HCT116 (cell line): ENCODE data around the gene LTBP1.

Experiments
- CEBPB ChIP-seq: IDR thresholded peaks from 2 replicates; pipeline ENCODE4 v1.6.1; 2012; ENCODE audit warnings: low read depth
- TF ChIP-seq, protein P1 (sequence below): IDR thresholded peaks from 2 replicates; pipeline ENCODE4 v1.6.1; 2012

- TF ChIP-seq, protein P1, sequence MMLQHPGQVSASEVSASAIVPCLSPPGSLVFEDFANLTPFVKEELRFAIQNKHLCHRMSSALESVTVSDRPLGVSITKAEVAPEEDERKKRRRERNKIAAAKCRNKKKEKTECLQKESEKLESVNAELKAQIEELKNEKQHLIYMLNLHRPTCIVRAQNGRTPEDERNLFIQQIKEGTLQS = no peak
- TF ChIP-seq CEBPB = no peak
These were observed 266.5 kb downstream of the LTBP1 start for GRCh38 chr2:33213244-33213643.
